KMS-11 (cell line): ENCODE data around the gene RAB11FIP5.

Experiments
- H2AFZ ChIP-seq: fragments of 200-600 bp; sonication (generic); 2 replicates; pipeline ENCODE4 v1.6.1; 2016; ENCODE audit warnings: antibody characterized with exemption, mixed run types, low read depth
- H3K27ac ChIP-seq: fragments of 200-600 bp; sonication (generic); 2 replicates; pipeline ENCODE4 v1.6.1; 2016; ENCODE audit warnings: mild to moderate bottlenecking, mixed run types
- H3K27me3 ChIP-seq: fragments of 200-600 bp; sonication (generic); 2 replicates; pipeline ENCODE4 v1.6.1; 2017; ENCODE audit warnings: mild to moderate bottlenecking, low read depth, mixed run types, moderate library complexity; ENCODE audit not compliant: insufficient read depth
- H3K36me3 ChIP-seq: fragments of 200-600 bp; sonication (generic); 2 replicates; pipeline ENCODE4 v1.6.1; 2017; ENCODE audit warnings: mild to moderate bottlenecking, mixed run types; ENCODE audit not compliant: insufficient read depth
- H3K4me1 ChIP-seq: fragments of 200-600 bp; sonication (generic); 2 replicates; pipeline ENCODE4 v1.6.1; 2016; ENCODE audit warnings: mild to moderate bottlenecking, low read depth, mixed run types; ENCODE audit not compliant: poor library complexity, severe bottlenecking
- H3K4me2 ChIP-seq: fragments of 200-600 bp; sonication (generic); 2 replicates; pipeline ENCODE4 v1.7.0; 2016; ENCODE audit warnings: mild to moderate bottlenecking, mixed run types
- H3K4me3 ChIP-seq: fragments of 200-600 bp; sonication (generic); IDR thresholded peaks from 2 replicates; pipeline ENCODE4 v1.6.1; 2017; ENCODE audit warnings: low read depth, low read length, mixed read lengths; ENCODE audit not compliant: insufficient read depth
- H3K79me2 ChIP-seq: fragments of 200-600 bp; sonication (generic); 2 replicates; pipeline ENCODE4 v1.6.1; 2016; ENCODE audit warnings: low read depth, mixed run types; ENCODE audit not compliant: insufficient read depth
- H3K9ac ChIP-seq: fragments of 200-600 bp; sonication (generic); 2 replicates; pipeline ENCODE4 v1.6.1; 2016; ENCODE audit warnings: mild to moderate bottlenecking, mixed run types
- H4K20me1 ChIP-seq: fragments of 200-600 bp; sonication (generic); 2 replicates; pipeline ENCODE4 v1.6.1; 2016; ENCODE audit warnings: mild to moderate bottlenecking, mixed run types; ENCODE audit not compliant: insufficient read depth
- CTCF ChIP-seq: fragments of 200-600 bp; sonication (generic); conservative IDR thresholded peaks from 2 replicates; pipeline ENCODE4 v1.6.1; 2017; ENCODE audit warnings: low read depth, mild to moderate bottlenecking, antibody characterized with exemption, low read length, moderate library complexity, mixed read lengths

Gene RAB11FIP5

DNA sequence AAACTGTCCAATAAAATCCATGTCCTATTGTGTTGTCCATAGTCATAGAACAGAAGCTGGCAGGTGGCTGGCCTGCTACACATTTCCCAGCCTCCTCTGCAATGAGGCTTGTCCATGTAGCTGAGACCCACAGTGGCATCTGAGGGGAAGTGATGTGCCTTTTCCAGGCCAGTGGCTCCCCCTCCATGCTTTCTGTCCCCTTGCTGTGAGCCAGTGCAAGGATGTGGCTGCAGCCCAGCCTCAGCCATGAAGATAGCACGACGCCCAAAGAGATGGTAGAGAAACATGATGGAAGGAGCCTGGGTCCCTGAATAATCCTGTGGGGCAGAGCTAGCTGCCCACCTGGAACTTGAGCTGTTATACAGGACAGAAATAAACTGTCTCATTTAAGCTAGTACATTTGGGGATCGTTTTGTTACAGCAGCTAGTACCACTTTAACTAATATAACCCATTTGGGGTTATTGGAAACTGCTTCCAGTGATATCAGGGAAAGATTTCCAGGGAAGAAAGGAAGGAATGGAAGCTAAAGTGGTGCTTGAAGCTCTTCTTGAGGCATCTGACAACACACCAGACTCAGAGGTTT is 81.6 kb downstream of the RAB11FIP5 start:
- no peak for TF ChIP-seq CTCF
- no peak overlapping the region for H3K9ac ChIP-seq
- no peaks in the 10 kb centered on the region for H3K4me1 ChIP-seq
- no peaks in the 10 kb centered on the region for H4K20me1 ChIP-seq
- no peaks in the 10 kb centered on the region for H3K79me2 ChIP-seq
- H2AFZ ChIP-seq, result no peak overlapping the region
- H3K36me3 ChIP-seq, result no peaks in the 10 kb centered on the region
- no peaks in the 10 kb centered on the region for H3K27me3 ChIP-seq
- no peak overlapping the region for H3K4me3 ChIP-seq
- no peak overlapping the region for H3K27ac ChIP-seq
- no peak overlapping the region for H3K4me2 ChIP-seq

DNA sequence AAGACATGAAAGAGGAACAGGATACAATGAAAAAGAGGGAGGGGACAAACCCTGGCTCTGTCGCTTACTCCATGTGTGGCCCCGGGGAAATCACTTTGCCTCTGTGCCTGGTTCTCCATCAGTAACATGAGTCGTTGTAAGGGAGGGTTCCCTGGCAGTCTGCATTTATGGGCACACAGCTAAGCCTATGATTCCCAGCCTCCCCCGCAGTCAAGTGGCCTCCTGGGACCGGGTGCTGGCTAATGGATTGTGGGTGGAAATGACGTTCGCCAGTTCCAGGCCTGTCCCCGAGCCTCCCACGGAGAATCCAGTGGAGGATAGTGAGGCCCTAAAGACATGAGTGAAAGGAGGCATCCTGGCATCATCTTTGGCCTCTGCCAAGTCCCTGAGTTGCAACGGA is 83.9 kb downstream of the RAB11FIP5 start:
- Histone ChIP-seq H3K4me3 (no peak overlapping the region), H3K4me1 (no peaks in the 10 kb centered on the region), H3K9ac (no peak overlapping the region), H4K20me1 (no peaks in the 10 kb centered on the region), H2AFZ (no peak overlapping the region), H3K4me2 (no peak overlapping the region), H3K27ac (no peak overlapping the region), H3K36me3 (no peaks in the 10 kb centered on the region), H3K79me2 (no peaks in the 10 kb centered on the region), H3K27me3 (no peaks in the 10 kb centered on the region)
- no peak for TF ChIP-seq CTCF

- Histone ChIP-seq H3K4me1 (no peaks in the 10 kb centered on the region), H2AFZ (no peak overlapping the region), H3K9ac (no peak overlapping the region), H3K4me3 (no peak overlapping the region), H3K27me3 (no peaks in the 10 kb centered on the region), H3K36me3 (no peaks in the 10 kb centered on the region), H3K4me2 (no peak overlapping the region), H3K79me2 (no peaks in the 10 kb centered on the region), H3K27ac (no peak overlapping the region), H4K20me1 (no peaks in the 10 kb centered on the region)
- TF ChIP-seq CTCF, result no peak
Measured at GRCh38 chr2:73027340-73027739, 85.4 kb downstream of the RAB11FIP5 start.

DNA sequence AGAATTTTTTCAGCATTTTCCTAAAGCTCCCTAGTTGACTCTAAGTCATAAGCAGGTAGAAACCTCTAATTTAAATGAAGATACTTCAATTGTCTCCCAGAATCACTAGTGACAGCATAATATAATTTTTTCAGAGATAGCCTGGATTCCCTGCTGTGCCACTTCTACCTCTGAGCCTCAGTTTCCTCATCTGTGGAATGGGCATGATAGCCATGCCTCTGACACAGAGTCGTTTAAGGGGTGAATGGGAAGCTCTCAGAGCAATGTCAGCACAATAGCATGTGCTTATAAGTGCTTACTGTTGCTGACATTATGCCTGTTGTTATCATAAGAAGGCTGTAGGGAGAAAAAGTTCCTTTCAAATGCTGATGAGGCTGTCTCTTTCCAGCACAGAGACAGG is 89.3 kb downstream of the RAB11FIP5 start:
- Histone ChIP-seq H3K36me3 (no peaks in the 10 kb centered on the region), H3K4me2 (no peak overlapping the region), H4K20me1 (no peaks in the 10 kb centered on the region), H2AFZ (no peak overlapping the region), H3K79me2 (no peaks in the 10 kb centered on the region), H3K4me3 (no peak overlapping the region), H3K4me1 (no peaks in the 10 kb centered on the region), H3K27ac (no peak overlapping the region), H3K27me3 (no peaks in the 10 kb centered on the region), H3K9ac (no peak overlapping the region)
- no peak for TF ChIP-seq CTCF
